ENCODE measurements around the gene MYZAP. TPM values are rescaled to one million over a fixed set of nuclear protein-coding genes. Genes with fewer than 3 reads are reported as not detected.

Gene MYZAP
- total RNA-seq, 4 donors from 2014 or later = 0.98 to 9.3 (median 2.7) TPM

GRCh38 chr15:57606048-57606447, 14.3 kb downstream of the MYZAP start:
- H3K4me1 ChIP-seq = no peaks in the 10 kb centered on the region
- no peak for DNase-seq (ENCODE audit: low spot score in 2 of 2)
- no peaks in the 10 kb centered on the region for H3K9me3 ChIP-seq
- 91 to 94% methylated on average over 2 of the region's 2 CpGs for WGBS, 2 donors
- TF ChIP-seq POLR2A (IDR thresholded peaks at IDR 0.05) (no peak), CTCF (IDR thresholded peaks at IDR 0.05) (no peak), EP300 (IDR thresholded peaks at IDR 0.05) (no peak)
- H3K4me3 ChIP-seq = no peak overlapping the region
- H3K27me3 ChIP-seq = no peaks in the 10 kb centered on the region
- H3K27ac ChIP-seq = no peak overlapping the region
- no peaks in the 10 kb centered on the region for H3K36me3 ChIP-seq

- H3K4me3 ChIP-seq = no peak overlapping the region
- no peaks in the 10 kb centered on the region for H3K4me1 ChIP-seq
- no peak for TF ChIP-seq CTCF (IDR thresholded peaks at IDR 0.05)
- TF ChIP-seq POLR2A (IDR thresholded peaks at IDR 0.05) = no peak
- no peak for TF ChIP-seq EP300 (IDR thresholded peaks at IDR 0.05)
- H3K27ac ChIP-seq = no peak overlapping the region
- no peak for DNase-seq (ENCODE audit: low spot score in 2 of 2)
- WGBS, 2 donors = 94 to 95% methylated on average over 1 of the region's 1 CpG
- H3K27me3 ChIP-seq = no peaks in the 10 kb centered on the region
- H3K9me3 ChIP-seq = no peaks in the 10 kb centered on the region
- H3K36me3 ChIP-seq = no peaks in the 10 kb centered on the region
These were observed 15.1 kb downstream of the MYZAP start for GRCh38 chr15:57606816-57607215.

- 79 to 89% methylated on average over 3 of the region's 3 CpGs for WGBS, 2 donors
- Histone ChIP-seq H3K27me3 (no peaks in the 10 kb centered on the region), H3K4me1 (no peaks in the 10 kb centered on the region), H3K27ac (no peak overlapping the region), H3K9me3 (no peaks in the 10 kb centered on the region), H3K4me3 (no peak overlapping the region), H3K36me3 (no peaks in the 10 kb centered on the region)
- no peak for DNase-seq (ENCODE audit: low spot score in 2 of 2)
- TF ChIP-seq POLR2A (IDR thresholded peaks at IDR 0.05) = no peak
- TF ChIP-seq CTCF (IDR thresholded peaks at IDR 0.05) = no peak
- TF ChIP-seq EP300 (IDR thresholded peaks at IDR 0.05) = no peak
These were observed 15.9 kb downstream of the MYZAP start for GRCh38 chr15:57607570-57608000.

GRCh38 chr15:57609805-57610529, 18.3 kb downstream of the MYZAP start:
- WGBS, 2 donors = 48 to 54% methylated on average over 8 to 10 of the region's 10 CpGs
- no peaks in the 10 kb centered on the region for H3K9me3 ChIP-seq
- H3K27me3 ChIP-seq = no peaks in the 10 kb centered on the region
- no peaks in the 10 kb centered on the region for H3K4me1 ChIP-seq
- no peak overlapping the region for H3K4me3 ChIP-seq
- no peak overlapping the region for H3K27ac ChIP-seq
- no peak for DNase-seq (ENCODE audit: low spot score in 2 of 2)
- H3K36me3 ChIP-seq = no peaks in the 10 kb centered on the region
- no peak for TF ChIP-seq EP300 (IDR thresholded peaks at IDR 0.05)
- no peak for TF ChIP-seq POLR2A (IDR thresholded peaks at IDR 0.05)
- TF ChIP-seq CTCF (IDR thresholded peaks at IDR 0.05) = no peak

- no peaks in the 10 kb centered on the region for H3K9me3 ChIP-seq
- H3K4me1 ChIP-seq = no peaks in the 10 kb centered on the region
- DNase-seq (ENCODE audit: low spot score in 2 of 2) = no peak
- WGBS, 2 donors = 91 to 93% methylated on average over 7 of the region's 7 CpGs
- TF ChIP-seq CTCF (IDR thresholded peaks at IDR 0.05) (no peak), EP300 (IDR thresholded peaks at IDR 0.05) (no peak), POLR2A (IDR thresholded peaks at IDR 0.05) (no peak)
- H3K4me3 ChIP-seq = no peak overlapping the region
- no peaks in the 10 kb centered on the region for H3K36me3 ChIP-seq
- no peaks in the 10 kb centered on the region for H3K27me3 ChIP-seq
- no peak overlapping the region for H3K27ac ChIP-seq
These were observed 19.4 kb downstream of the MYZAP start for GRCh38 chr15:57611123-57611522.
